Mucosa of descending colon (tissue), 3 donors: ENCODE data around the gene EPB41L2. TPM values are rescaled to one million over a fixed set of nuclear protein-coding genes. Genes with fewer than 3 reads are reported as not detected.

Experiments used
- ATAC-seq: fragments of 200-7000 bp; cut with Tn5 transposase; one replicate; pipeline ENCODE4 v1.9.1; 2020; ENCODE audit warnings: mild to moderate bottlenecking, moderate library complexity
- DNase-seq, 3 donors: peaks; one replicate each; pipeline ENCODE4 v3.0.0-alpha.2; 2020
- H3K36me3 ChIP-seq: fragments of 200-600 bp; one replicate; pipeline ENCODE4 v1.8.0; 2021; ENCODE audit warnings: low read depth, mild to moderate bottlenecking
- H3K4me1 ChIP-seq: fragments of 200-600 bp; one replicate; pipeline ENCODE4 v1.8.0; 2021; ENCODE audit warnings: low read depth, mild to moderate bottlenecking
- H3K4me3 ChIP-seq: fragments of 200-600 bp; one replicate; pipeline ENCODE4 v1.8.0; 2021; ENCODE audit warnings: mild to moderate bottlenecking
- H3K9me3 ChIP-seq: fragments of 200-600 bp; one replicate; pipeline ENCODE4 v1.8.0; 2021; ENCODE audit warnings: mild to moderate bottlenecking
- CTCF ChIP-seq: fragments of 200-600 bp; IDR thresholded peaks from one replicate; pipeline ENCODE4 v1.8.0; 2022; ENCODE audit warnings: antibody characterized with exemption, mild to moderate bottlenecking
- intact Hi-C, 2 donors: fragments of 100-400 bp; cut with DNase I in 1 of 2; cut with micrococcal nuclease in 1 of 2; formaldehyde crosslinking; loops; one replicate each; pipeline versions ENCODE4 v1.11.0 to v1.11.1; 2022; cut with DNase I, micrococcal nuclease
- total RNA-seq, 3 donors: library from RNA; stranded (reverse); fragmentation: NEBNext Ultra II Directional in 2 of 3; extraction: Animal tissue kit (Norgen Biotek cat#: 25700) in 2 of 3; gene quantifications; one replicate each; pipeline versions ENCODE4 v1.2.1 to v1.2.4, GENCODE V29; 2021 to 2023
- donor health status: DM: no; HTN: no; CAD: no; lungs with moderate emphysema.
- donor health status: DM: no; HTN: no; CAD: no.
- donor health status: DM: no; HTN: yes; CAD: no.

Gene EPB41L2
- total RNA-seq, 3 donors from 2014 or later: 80.1 to 148 (median 93.0) TPM

DNA sequence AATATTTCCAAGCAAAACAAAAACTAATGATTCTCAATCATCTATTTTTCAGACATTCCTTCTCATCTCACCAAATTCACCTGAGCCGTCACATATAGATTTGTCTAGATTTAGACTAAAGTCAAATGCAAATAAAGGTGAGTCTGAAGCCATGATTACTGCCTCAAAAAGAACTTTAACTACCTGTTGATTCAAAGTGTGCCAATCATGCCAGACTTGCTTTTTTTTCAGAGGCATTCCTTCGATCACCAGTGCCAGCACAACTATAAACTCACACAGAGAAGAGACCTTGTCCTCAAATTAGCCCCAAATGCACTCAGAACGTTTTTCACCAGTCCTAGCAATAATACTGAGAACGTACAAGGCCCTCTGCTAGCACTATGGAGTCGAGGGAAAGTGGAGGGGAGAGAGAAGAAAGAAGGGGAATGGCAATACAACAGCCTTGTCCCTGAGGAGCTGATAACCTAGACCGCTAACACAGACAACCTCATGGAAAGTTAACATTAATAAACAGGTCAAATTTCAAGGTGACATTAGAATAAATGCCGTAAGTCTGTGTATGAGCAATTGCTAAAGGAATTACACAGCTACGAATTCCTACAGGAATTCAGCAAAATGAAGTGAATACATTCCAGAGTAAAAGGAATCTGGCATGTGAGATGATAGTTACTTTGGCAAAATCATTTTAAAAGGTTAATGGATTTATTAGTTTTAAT is 60.9 kb downstream of the EPB41L2 start:
- no peak for TF ChIP-seq CTCF
- Histone ChIP-seq H3K4me1 (no peaks in the 10 kb centered on the region), H3K9me3 (peaks cover 2% of the 10 kb centered on the region), H3K4me3 (no peak overlapping the region), H3K36me3 (no peaks in the 10 kb centered on the region)
- intact Hi-C loops: no loop called here
- ATAC-seq: peak; percentile 48
- DNase-seq: no peak

GRCh38 chr6:131001111-131001736 is 61.8 kb downstream of the EPB41L2 start:
- no peak for TF ChIP-seq CTCF
- no peaks in the 10 kb centered on the region for H3K4me1 ChIP-seq
- ATAC-seq (no peak), DNase-seq (no peak)
- H3K36me3 ChIP-seq: no peaks in the 10 kb centered on the region
- H3K4me3 ChIP-seq: no peak overlapping the region
- H3K9me3 ChIP-seq: no peaks in the 10 kb centered on the region
- intact Hi-C loops: no loop called here

DNA sequence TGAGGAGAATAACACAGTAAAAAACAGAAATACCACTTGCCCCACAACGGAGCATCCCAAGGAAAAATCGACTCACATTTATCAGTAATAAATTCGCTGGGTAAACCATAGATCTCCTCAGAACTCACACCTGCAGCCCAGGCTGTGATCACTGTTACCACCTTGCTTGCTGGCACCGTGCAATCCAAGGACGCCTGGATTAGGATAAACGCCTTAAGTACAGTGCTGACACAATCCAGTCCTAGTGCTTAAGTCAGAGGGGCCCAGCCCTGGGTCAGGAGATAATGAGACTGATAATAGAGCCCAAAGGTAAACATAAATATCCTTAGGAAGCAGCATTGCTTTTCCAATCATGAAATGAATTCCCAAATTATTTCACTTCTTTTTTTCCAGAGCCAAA is 62.5 kb downstream of the EPB41L2 start:
- Histone ChIP-seq H3K4me1 (no peaks in the 10 kb centered on the region), H3K4me3 (no peak overlapping the region), H3K9me3 (no peaks in the 10 kb centered on the region), H3K36me3 (no peaks in the 10 kb centered on the region)
- DNase-seq: no peak
- TF ChIP-seq CTCF: no peak
- ATAC-seq: no peak
- intact Hi-C loops: no loop called here

DNA sequence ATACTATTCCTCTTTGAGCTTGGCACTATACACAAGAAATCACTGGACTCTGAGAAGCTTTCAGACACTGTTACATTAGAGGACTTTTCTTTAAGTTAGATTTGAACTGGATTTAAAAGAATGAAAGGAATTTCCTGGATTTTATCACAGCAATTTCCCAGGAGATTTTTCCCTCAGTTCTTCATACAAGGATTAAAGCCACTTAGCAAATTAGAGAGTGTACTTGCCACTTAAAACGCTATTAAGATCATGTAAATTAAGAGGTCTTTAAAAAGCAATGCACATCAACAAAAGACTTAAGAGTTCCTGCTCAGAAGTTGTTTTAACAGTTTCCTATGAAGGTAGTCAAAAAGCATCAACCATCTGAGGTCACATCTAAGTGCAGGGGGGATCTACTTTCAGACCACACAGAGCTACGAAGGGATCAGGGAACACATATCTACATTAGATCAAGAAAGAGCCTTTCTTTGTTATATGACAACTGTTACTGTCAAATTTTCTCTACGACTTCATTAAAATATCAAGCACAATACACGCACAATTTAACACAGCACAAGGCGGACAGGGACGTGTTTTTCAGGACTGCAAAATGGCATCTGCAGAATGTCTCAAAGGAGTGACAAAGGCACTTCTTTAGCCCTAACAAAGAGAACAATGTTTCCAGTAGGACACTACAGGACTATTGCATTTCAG is 65.8 kb downstream of the EPB41L2 start:
- no peaks in the 10 kb centered on the region for H3K36me3 ChIP-seq
- peaks cover 2% of the 10 kb centered on the region for H3K4me1 ChIP-seq
- no peak for DNase-seq
- H3K9me3 ChIP-seq: no peaks in the 10 kb centered on the region
- H3K4me3 ChIP-seq: no peak overlapping the region
- intact Hi-C loops: no loop called here
- ATAC-seq: no peak
- TF ChIP-seq CTCF: no peak

- no peak for DNase-seq
These were observed 66.4 kb downstream of the EPB41L2 start for GRCh38 chr6:130996635-130997034.

More at GRCh38 chr6:130996635-130997034, 66.4 kb downstream of the EPB41L2 start:
- ATAC-seq: no peak
- no peaks in the 10 kb centered on the region for H3K36me3 ChIP-seq
- TF ChIP-seq CTCF: no peak
- no peak overlapping the region for H3K4me3 ChIP-seq
- intact Hi-C loops: no loop called here
- H3K9me3 ChIP-seq: no peaks in the 10 kb centered on the region
- peaks cover 2% of the 10 kb centered on the region for H3K4me1 ChIP-seq
